C1 segment of cervical spinal cord (tissue), 14 donors: ENCODE results near the gene CCNL1.
A peak's percentile ranks its signal among the peaks of the same experiment; 100 is the strongest.
"Not testable (repeated sequence)": the region's sequence is repeated elsewhere in the genome, so short reads cannot be mapped to it uniquely, and the experiment has no call there.

Experiments
- DNase-seq, 14 donors: peaks; one replicate each; lab custom pipeline; 2025; lab: John Stamatoyannopoulos, UW

CCNL1 gene

DNA sequence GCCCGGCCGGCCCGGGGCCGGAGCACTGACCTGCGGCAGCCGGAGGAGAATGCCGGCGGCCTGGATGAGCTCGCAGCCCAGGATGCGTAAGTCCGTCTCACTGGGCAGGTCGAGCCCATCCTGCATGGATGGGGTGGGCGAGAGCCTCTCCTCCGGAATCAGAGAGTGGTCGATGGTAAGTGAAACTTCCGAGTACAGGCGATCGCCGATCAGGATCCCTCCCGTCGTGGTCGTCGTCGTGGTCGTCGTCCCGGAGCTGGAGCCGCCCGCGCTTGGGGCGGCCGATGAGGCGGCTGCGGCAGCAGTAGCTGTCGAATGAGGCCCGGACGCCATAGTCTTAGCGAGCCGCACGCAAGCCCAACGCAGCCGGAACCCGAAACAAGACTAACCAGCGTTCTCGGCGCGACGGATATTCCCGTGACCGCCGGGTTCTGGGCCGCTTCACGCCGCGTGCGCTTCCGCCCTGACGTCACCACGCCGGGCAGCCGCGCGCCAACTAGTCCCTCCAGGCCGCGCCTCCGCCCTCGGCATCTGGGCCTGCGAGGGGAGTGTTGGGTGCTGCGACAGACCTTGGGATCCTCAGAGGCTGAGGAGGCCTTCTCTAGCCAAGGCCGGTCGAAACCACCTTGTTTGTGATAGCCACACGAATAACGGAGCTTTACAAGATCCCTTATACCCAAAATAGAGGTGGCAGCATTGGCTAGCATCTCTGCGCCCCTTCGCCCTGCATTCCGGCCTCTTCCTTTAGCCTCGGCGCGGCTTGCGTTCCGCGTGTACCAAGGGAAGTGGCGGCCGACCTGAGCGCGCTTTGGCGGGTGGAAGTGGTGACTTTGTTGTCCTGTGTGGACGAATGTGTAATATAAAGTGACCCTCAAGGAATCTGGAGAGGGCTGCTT lies at the start of gene CCNL1:
CCNL1 (minus strand) TSS at position 386 of the 896 bp plus-strand sequence; CDS start at position 333, 53 bp downstream.
- peak; percentile 73 to 96 (median 91) for DNase-seq

DNA sequence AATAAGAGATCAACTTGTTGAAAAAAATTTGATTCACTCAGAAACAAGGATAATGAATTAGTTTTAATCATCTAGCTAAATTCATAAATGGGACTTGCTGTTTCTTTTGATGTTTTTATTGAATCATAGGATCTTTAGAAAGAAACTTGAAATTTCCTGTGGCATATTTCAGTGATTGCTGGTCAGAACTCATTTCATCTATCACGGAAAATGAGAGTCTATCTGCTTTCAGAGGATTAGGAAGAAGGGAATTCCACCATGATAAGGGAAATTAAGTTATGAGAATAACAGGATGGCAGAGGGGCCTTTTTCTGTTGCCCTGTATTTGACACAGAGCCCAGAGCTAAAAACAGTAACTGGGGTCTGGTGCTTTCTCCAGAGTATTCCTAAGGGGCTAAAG lies 44.9 kb upstream of the CCNL1 start:
- no peak for DNase-seq

DNA sequence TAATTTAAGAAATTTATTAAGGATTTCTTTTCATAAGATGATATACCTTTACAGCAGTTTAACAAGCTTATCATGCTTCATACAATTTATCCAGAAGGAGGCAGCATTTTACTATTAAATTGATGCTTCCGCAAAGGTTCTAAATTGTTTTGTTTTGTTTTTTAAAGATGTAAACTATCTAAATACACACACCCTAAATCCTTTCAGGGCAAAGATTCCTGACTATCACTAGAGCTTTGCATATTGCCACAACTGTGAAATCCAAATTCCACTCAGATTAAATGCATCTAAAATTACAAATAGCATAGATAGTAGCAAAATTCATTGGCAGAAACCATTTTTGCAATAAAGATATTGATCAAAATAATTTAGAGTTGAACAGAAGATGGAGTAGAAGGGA lies 44.5 kb upstream of the CCNL1 start:
- DNase-seq: no peak

DNA sequence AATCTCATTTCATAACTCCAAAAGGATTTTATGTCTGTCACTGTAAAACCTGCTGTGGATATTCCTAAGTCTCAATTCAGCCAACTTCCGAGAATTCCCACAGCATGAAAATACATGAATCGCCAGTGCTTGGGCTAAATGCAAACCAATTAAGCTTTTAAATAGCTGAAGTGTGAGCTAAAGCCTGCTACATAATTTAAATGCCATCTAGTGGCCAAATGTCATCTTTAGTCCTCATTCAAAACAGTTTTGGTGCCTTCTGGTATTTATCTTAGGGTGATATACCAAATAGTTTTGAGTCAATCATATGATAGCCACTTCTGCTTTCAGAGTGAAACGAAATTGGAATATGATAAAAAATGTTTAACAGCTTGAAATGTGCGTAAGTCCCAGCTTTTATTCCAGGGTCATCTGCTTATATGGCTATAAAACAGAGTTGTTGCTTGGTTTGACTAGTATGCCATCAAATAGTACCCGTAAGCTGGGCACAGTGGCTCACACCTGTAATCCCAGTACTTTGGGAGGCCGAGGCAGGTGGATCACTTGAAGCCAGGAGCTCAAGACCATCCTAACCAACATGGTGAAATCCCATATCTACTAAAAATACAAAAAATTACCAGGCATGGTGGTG lies 41.8 kb upstream of the CCNL1 start:
- DNase-seq: peak in 1 of 14 donors; percentile 5

DNA sequence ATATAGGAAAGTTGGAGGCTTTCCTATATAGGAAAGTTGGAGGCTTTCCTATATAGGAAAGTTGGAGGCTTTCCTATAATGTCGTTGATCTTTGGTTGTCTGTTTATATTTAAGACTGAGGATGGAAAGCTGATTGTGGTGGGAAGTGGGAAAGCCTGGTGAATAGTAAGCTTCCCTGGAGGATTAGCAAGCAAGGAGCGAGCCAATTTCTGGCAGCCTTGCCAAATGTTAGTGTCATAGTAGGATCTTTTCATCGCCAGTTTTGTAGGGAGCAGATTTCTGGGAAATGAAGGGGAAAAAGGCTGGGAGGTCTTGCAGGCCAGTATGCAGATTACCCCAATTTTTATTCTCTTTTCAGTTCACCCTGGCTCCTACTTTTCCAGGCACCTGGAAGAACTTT lies 39.9 kb upstream of the CCNL1 start:
- no peak for DNase-seq

DNA sequence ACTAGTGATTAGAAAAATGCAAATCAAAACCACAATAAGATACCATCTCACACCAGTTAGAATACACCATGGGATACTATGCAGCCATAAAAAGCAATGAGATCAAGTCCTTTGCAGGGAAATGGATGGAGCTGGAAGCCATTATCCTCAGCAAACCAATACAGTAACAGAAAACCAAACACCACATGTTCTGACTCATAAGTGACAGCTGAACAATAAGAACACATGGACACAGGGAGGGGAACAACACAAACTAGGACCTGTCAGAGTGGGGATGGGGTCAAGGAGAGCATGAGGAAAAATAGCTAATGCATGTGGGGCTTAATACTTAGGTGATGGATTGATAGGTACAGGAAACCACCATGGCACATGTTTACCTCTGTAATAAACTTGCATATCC lies 36.0 kb upstream of the CCNL1 start:
- no peak for DNase-seq

DNA sequence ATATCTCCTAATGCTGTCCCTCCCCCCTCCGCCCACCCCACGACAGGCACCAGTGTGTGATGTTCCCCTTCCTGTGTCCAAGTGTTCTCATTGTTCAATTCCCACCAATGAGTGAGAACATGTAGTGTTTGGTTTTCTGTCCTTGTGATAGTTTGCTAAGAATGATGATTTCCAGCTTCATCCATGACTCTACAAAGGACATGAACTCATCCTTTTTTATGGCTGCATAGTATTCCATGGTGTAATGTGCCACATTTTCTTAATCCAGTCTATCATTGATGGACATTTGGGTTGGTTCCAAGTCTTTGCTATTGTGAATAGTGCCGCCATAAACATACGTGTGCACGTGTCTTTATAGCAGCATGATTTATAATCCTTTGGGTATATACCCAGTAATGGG lies 31.2 kb upstream of the CCNL1 start:
- not testable (repeated sequence) for DNase-seq

DNA sequence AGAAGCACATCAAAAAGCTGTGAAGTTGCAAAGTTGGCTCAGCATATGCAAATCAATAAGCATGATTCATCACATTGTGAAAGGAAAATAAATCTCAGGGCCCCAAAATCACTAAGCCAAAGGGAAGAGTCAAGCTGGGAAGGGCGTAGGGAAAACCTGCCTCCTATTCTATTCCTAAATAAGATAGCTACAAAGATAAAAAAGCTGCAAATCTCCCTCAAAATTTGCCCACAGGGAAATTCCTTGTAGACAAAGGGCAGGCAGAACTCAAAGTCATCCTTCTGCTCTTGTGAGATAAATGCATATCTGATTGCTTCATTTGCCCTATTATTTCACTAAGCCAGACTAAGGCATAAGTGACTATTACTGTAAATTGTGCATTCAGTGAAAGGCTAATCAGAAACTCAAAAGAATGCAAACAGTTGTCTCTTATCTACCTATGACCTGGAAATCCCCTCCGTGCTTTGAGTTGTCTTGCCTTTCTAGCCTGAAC lies 30.5 kb upstream of the CCNL1 start:
- DNase-seq: no peak

DNA sequence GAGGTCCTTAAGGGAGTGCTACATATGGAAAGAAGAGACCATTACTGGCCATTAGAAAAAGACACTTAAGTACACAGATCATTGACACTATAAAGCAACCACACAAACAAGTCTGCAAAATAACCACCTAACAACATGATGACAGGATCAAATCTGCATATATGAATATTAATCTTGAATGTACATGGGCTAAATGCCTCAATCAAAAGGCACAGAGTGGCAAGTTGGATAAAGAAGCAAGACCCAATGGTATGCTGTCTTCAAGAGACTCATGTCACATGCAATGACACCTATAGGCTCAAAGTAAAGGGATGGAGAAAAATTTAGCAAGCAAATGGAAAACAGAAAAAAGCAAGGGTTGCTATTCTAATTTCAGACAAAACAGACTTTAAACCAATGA lies 28.4 kb upstream of the CCNL1 start:
- no peak for DNase-seq

DNA sequence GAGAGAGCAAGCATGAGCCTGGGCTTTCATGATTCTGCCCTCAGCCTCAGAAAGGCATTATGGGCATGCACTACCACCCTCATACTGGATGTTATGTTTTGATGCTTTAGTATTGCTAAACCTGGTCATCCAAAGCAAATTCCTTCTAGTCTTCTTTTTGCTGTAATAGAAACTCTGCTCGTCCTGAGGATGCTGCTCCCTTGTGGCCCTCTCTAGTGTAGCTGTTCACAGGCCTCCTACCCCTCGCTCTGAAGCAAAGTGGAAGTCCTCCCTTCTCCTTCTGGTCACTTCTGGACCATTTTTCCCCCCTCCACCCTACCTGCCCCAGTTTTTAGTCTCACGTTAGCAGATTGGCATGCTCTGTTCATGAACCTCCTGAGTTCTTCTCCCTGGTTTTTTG lies 22.9 kb upstream of the CCNL1 start:
- DNase-seq: no peak

DNA sequence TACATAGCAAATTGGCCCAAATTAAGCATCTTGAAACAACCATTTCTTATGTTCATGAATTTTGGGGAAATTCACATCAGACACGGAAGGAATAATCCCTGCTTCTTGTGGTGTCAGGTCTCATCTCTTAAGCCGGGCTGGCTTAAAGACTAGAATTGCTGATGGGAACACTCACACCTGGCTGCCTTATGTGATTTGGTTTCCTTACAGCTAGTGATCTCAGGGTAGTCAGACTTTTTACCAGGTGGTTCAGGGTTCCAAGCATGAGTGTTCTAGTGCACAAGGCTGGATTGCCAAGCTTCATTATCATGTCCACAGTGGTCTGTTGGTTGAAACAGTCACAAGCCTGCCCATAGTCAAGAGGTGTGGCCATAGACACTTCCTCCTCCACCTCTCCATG lies 20.3 kb upstream of the CCNL1 start:
- no peak for DNase-seq

DNA sequence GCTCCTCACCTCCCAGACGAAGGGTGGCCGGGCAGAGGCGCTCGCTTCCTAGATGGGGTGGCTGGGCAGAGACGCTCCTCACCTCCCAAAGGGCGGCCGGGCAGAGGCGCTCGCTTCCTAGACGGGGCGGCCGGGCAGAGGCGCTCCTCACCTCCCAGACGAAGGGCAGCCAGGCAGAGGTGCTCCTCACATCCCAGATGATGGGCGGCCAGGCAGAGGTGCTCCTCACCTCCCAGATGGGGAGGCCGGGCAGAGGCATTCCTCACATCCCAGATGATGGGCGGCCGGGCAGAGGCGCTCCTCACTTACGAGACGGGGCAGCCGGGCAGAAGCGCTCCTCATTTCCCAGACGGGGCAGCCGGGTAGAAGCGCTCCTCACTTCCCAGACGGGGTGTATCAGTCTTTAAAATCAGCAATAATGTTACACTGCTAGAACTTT lies 19.4 kb upstream of the CCNL1 start:
- no peak for DNase-seq

DNA sequence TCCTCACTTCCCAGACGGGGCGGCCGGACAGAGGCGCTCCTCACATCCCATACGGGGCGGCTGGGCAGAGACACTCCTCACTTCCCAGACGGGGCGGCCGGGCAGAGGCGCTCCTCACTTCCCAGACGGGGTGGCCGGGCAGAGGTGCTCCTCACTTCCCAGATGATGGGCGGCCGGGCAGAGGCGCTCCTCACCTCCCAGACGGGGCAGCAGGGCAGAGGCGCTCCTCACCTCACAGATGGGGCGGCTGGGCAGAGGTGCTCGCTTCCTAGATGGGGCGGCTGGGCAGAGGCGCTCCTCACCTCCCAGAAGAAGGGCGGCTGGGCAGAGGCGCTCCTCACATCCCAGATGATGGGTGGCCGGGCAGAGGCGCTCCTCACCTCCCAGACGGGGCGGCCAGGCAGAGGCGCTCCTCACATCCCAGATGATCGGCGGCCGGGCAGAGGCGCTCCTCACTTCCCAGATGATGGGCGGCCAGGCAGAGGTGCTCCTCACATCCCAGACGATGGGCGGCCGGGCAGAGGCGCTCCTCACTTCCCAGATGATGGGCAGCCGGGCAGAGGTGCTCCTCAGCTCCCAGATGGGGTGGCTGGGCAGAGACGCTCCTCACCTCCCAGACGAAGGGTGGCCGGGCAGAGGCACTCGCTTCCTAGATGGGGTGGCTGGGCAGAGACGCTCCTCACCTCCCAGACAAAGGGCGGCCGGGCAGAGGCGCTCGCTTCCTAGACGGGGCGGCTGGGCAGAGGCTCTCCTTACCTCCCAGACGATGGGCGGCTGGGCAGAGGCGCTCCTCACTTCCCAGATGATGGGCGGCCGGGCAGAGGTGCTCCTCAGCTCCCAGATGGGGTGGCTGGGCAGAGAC lies 18.8 kb upstream of the CCNL1 start:
- not testable (repeated sequence) for DNase-seq

DNA sequence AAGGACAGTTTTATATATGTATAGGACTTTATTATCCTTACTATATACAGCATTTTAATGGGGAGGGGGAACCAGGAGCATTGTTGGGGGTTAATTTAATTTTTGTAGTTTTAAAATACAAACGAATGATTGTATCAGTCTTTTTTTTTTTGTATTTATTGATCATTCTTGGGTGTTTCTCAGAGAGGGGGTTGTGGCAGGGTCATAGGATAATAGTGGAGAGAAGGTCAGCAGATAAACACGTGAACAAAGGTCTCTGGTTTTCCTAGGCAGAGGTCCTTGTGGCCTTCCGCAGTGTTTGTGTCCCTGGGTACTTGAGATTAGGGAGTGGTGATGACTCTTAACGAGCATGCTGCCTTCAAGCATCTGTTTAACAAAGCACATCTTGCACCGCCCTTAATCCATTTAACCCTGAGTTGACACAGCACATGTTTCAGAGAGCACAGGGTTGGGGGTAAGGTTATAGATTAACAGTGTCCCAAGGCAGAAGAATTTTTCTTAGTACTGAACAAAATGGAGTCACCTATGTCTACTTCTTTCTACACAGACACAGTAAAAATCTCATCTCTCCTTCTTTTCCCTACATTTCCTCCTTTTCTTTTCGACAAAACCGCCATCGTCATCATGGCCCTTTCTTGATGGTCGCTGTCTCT lies 18.0 kb upstream of the CCNL1 start:
- not testable (repeated sequence) for DNase-seq

DNA sequence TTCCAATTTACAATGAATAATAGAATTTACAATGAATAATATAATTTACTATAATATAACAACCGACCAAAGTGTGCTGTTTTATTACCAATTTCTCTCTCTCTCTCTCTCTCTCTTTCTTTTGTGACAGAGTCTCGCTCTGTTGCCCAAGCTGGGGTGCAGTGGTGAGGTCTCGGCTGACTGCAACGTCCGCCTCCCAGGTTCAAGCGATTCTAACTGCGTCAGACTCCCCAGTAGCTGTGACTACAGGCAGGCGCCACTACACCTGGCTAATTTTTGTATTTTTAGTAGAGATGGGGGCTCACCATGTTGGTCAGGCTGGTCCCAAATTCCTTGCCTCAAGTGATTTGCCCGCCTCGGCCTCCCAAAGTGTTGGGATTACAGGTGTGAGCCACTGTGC lies 17.0 kb upstream of the CCNL1 start:
- DNase-seq: no peak

DNA sequence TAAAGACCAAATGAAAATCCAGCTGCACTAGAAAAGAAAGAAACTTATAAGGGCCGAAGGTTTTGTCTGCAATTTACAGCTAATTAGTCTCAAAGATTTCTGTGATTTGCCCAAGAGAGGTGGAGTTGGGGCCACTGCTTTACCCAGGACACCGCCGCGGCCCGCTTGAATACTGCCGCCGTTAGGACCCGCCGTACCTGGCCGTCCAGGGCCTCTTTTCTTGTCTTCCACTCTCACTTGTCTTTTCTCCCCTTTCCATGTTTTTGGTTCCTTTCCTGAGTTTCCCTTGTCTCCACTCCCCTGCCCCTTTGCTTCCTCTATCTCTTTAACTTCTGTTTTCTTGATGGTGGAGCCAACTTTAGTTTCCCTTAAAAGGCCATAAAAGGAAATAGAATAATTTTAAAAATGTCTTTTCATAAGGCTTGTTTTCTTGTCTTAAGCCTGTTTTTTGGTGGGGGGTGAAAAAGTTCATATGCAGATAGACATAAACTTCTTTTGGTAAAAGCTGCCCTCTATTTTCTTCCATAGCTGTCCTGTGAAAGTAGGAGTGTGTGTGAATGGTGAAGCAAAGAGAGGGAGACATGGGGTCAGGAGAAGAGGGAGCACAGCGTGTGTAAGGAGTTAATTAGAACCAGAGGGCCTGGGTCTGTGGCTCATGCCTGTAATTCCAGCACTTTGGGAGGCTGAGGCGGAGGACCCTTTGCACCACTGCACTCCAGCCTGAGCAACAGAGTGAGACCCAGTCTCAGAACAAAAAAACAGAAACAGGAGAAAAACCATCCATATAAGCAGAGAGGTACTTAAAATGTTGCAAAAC lies 16.0 kb upstream of the CCNL1 start:
- DNase-seq: peak in 4 of 14 donors; percentile 12 to 28 (median 20)

DNA sequence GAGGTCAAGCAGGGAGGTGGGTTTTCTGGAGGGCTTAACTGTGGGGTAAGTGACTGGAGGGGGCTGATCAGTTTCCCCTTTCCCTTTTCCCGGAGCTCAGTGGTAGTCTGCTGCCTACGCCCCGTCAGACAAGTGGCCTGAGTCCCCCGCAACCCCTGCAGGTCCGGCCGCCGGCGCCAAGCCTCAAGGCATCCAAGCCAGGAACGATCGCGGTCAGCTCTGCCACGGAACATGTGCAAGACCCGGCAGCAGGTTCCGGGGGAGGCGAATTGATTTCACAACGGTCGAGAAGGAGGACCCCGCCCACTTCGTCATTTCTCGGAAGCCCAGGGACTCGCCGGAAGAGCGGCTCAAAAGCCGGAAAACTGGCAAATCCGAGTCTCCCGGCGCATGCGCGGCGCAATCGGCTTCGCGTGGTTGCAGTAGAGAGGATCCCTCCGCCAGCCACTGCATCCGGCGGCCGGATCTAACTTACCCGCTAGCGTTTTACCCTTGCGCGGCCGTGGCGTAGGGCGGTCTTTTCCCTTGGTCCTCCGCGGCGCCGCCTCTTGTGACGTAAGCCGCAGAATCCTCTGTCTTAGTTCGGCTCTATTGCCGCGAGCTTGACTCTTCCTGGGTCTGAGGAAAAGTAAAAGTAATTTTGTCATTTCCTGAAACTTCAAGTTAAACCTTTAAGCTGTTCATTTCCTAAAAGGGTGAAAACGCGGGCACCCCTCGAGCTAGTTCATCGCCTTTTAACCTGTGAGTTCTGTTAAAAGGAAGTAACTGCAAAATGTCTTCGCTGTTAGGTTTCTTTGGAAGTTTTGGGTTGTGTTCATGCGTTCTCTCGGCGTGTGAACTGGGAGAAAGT lies 14.9 kb upstream of the CCNL1 start:
- peak; percentile 84 to 99 (median 98) for DNase-seq

DNA sequence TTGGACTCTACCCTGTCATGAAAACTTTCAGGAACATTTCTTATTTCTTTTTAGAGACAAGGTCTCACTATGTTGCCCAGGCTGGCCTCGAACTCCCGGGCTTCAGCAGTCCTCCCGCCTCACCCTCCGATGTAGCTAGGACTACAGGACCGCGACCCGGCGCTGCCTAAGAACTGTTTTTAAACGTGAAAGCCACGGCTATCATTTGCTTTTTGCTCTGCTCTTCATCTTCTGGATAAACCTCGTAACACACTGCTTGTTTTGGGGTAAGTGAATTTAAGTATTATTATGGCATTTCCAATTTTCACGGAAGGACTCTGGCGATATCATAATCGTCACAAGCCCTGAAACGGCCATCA lies 14.3 kb upstream of the CCNL1 start:
- DNase-seq: peak in 2 of 14 donors; percentile 56 to 60

DNA sequence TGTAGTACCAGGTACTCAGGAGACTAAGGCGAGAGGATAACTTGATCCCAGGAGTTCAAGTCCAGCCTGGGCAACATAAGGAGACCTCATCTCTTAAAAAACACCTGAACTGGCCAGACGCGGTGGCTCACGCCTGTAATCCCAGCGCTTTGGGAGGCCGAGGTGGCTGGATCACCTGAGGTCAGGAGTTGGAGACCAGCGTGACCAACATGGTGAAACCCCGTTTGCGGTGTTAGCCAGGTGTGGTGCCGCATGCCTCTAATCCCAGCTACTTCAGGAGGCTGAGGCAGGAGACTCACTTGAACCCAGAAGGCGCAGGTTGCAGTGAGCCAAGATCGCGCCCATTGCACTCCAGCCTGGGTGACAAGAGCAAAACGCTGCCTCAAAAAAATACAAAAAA lies 13.4 kb upstream of the CCNL1 start:
- DNase-seq: not testable (repeated sequence)

DNA sequence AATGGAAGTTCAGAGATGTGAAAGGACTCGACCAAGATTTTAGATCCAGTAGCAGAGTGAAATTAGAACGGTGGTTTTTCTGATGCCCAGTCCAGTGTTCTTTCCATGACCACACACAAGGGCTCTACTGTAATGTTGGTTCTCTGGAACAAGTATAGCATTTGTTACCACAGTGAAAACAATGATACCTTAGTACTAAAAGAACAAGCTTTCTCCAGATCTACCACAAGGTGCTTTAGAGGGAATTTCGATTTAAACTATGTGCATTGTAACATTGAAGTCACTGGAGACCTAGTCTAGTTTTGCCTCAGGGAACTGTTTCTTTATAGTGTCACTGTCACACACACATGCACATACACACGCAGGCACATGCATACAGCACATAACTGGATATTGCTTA lies 12.8 kb upstream of the CCNL1 start:
- DNase-seq: no peak
